ENCODE measurements around the gene BNC2.

GRCh38 chr9:16675131-16675530 is 195.3 kb downstream of the BNC2 start:
- TF ChIP-seq POLR2A (IDR thresholded peaks at IDR 0.05; ENCODE audit: insufficient read depth in 1 of 2, low read depth in 2 of 2, low read length in 2 of 2) (no peak), RNF2 (conservative IDR thresholded peaks at IDR 0.05; ENCODE audit: low read depth) (no peak), ATF1 (CRISPR knock-in tag; IDR thresholded peaks at IDR 0.05) (no peak)
